ENCODE measurements around the gene SLC13A1. TPM values are rescaled to one million over a fixed set of nuclear protein-coding genes. Genes with fewer than 3 reads are reported as not detected.
"Not testable (repeated sequence)": the region's sequence is repeated elsewhere in the genome, so short reads cannot be mapped to it uniquely, and the experiment has no call there.

Gene SLC13A1
- total RNA-seq, 1 donor from 2014 or later, result not detected

- DNase-seq, result no peak
Observed at GRCh38 chr7:123126171-123126570, 73.6 kb downstream of the SLC13A1 start.

- no peak for DNase-seq
Observed at GRCh38 chr7:123125231-123125630, 74.5 kb downstream of the SLC13A1 start.

DNA sequence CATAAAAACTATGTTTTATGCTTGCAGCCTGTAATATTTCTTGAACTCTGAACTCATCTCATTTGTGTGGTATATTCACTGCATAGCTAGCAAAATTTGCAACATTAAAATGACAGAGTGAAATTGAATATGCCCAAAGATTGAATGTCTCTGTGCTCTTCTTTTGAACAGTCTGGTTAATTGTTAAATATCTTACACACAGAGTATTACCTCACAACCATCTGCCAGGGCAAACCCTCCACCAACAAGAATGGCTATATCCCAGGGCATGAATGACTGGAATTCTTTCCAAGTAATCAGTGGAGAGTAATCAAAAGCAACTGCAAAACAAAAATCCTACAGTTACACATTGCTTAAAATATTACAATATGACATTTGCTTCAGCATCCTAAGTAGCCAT, 76.9 kb downstream of the SLC13A1 start:
- no peak for DNase-seq

GRCh38 chr7:123120286-123120685, 79.5 kb downstream of the SLC13A1 start:
- DNase-seq, result no peak

- DNase-seq, result no peak
Observed at GRCh38 chr7:123115331-123115730, 84.4 kb downstream of the SLC13A1 start.

- no peak for DNase-seq
Observed at GRCh38 chr7:123114288-123114687, 85.5 kb downstream of the SLC13A1 start.

DNA sequence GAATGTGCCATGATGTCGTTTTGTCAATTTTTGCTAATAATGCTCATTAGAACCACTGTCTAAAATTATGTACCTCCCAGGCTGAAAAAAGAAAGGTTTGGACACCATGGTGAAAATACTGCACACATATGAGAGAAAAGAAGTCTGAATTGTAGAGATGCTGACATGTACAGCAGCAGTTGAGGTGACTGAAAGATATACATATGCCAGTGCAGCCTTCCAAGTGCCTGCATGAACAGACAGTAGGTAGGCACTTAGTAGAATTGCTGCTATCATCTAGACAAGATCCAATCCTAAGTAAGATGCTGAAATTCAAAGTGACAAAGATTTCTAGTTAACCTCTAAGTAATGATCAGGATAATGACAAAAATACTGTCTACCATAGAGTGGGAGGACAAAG, 86.9 kb downstream of the SLC13A1 start:
- no peak for DNase-seq

- DNase-seq, result no peak
Observed at GRCh38 chr7:123099712-123100111, 100.1 kb downstream of the SLC13A1 start.

DNA sequence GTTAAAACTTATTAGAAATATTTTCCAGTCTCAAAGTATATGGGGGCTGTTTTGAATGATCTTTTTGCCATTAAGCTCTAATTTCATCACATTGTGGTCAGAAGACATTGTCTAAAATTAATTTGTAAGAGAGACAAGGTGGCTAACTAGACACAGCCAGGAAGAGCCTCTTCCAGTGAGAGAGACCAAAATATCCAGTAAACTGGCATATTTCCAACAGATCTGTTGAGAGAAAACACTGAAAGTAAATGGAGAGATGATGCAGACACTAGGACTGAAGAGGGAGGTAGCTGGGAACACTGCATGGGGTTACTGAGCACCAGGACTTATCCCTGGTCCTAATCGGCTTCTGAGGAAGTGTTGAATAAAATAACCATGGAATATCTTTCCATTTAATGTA, 102.8 kb downstream of the SLC13A1 start:
- DNase-seq, result no peak

- no peak for DNase-seq
Observed at GRCh38 chr7:123096434-123096833, 103.3 kb downstream of the SLC13A1 start.

DNA sequence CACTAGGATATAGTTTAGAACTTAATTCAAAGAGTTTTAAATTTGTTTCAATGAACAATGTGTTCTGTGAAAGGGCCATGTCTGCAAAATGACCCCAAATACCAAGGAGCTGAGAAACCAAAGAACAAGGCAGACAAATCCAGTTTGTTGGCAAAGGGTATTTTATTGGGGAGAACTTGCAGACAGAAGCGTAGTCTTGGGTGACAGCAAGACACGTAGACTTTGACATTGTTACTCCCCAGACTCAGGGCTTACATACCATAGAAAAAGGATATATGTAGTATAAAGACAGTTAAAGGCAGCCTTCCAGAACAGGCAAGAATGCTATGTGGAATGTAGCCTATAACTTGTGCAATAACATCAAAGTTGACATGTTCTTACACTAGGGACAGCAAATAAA, 109.3 kb downstream of the SLC13A1 start:
- no peak for DNase-seq

- DNase-seq, result not testable (repeated sequence)
Observed at GRCh38 chr7:123086910-123087309, 112.9 kb downstream of the SLC13A1 start.

DNA sequence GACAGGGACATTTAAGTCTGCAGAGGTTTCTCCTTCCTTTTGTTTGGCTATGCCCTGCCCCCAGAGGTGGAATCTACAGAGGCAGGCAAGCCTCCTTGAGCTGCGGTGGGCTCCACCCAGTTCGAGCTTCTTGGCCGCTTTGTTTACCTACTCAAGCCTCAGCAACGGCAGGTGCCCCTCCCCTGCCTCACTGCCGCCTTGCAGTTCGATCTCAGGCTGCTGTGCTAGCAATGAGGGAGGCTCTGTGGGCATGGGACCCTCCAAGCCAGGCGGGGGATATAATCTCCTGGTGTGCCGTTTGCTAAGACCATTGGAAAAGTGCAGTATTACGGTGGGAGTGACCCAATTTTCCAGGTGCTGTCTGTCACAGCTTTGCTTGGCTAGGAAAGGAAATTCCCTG, 114.9 kb downstream of the SLC13A1 start:
- DNase-seq, result not testable (repeated sequence)

DNA sequence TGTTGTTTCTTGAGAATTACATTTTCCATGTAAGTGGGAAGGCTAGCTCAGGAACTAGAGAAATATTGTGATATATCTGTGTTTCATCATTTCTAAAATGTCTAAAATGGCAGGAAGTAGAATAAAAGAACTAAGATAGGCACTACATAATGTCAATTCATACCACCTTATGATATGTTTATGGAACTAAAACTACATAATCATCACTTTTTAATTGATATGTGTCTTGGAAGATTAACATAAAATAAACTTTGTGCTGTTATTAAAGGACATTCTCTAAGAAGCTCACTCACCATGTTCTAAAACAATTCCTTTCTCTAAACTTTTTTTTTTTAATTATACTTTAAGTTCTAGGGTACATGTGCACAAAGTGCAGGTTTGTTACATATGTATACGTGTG, 120.7 kb downstream of the SLC13A1 start:
- DNase-seq, result no peak

GRCh38 chr7:123075838-123076467, 123.8 kb downstream of the SLC13A1 start:
- no peak for DNase-seq

- DNase-seq, result no peak
Observed at GRCh38 chr7:123070702-123071286, 129.0 kb downstream of the SLC13A1 start.

DNA sequence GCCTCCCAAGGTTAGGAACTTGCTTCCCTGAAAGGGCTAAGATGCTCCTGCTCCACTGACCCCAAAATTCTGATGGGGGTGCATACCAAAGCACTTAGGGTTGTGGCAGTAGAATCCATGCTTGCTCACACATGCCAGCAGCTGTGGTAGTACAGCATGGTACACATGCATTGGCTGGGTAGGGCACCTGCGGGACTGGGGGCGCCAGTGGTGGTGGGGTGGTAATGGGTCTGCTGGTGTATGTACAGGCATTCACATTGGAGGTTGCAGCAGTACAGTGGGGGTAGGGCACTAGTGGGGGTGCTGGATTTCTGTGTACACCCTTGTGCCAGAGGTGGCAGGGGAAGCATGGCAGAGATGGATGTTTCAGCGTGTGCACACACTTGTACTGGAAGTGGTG, 132.0 kb downstream of the SLC13A1 start:
- no peak for DNase-seq

Other genes starting within 250 kb of the SLC13A1 start
- not detected for gene TAS2R16, start 204.3 kb downstream of the SLC13A1 start, total RNA-seq